GM12878 (cell line): ENCODE data around the gene SPRING1. TPM values are rescaled to one million over a fixed set of nuclear protein-coding genes. Genes with fewer than 3 reads are reported as not detected.
A peak's percentile ranks its signal among the peaks of the same experiment; 100 is the strongest.

Experiments
- ATF2 ChIP-seq: IDR thresholded peaks from 2 replicates; pipeline ENCODE4 v1.6.1; 2012; ENCODE audit warnings: low read length, inconsistent platforms
- EED ChIP-seq: sonication (generic); IDR thresholded peaks from 2 replicates; pipeline ENCODE4 v1.6.1; 2016; ENCODE audit warnings: antibody characterized with exemption, low read depth
- EP300 ChIP-seq, 2 experiments: fragments of 150-350 bp in 1 of 2; IDR thresholded peaks; 2 replicates each; pipeline ENCODE4 v1.6.1; 2011 to 2012; ENCODE audit warnings: low read depth in 2 of 2, low read length in 2 of 2, borderline replicate concordance in 1 of 2, improper control_type of control experiment in 1 of 2, inconsistent platforms in 1 of 2; ENCODE audit not compliant: control insufficient read depth in 1 of 2
- HDAC6 ChIP-seq: fragments of 200-600 bp; sonication (generic); IDR thresholded peaks from one replicate; pipeline ENCODE4 v1.8.0; 2017; ENCODE audit warnings: antibody characterized with exemption; ENCODE audit not compliant: unreplicated experiment
- IKZF1 ChIP-seq: fragments of 450-650 bp; conservative IDR thresholded peaks from 2 replicates; pipeline ENCODE4 v1.6.1; 2017; ENCODE audit warnings: antibody characterized with exemption, mild to moderate bottlenecking
- JUND ChIP-seq: IDR thresholded peaks from 2 replicates; pipeline ENCODE4 v1.6.1; 2012; ENCODE audit warnings: low read depth, mild to moderate bottlenecking, low read length, improper control_type of control experiment, moderate library complexity
- MEF2B ChIP-seq: fragments of 450-650 bp; IDR thresholded peaks from 2 replicates; pipeline ENCODE4 v1.6.1; 2018; ENCODE audit warnings: mild to moderate bottlenecking, moderate library complexity; ENCODE audit not compliant: partially characterized antibody, poor library complexity, severe bottlenecking
- NFYB ChIP-seq: IDR thresholded peaks from 2 replicates; pipeline ENCODE4 v1.6.1; 2011; ENCODE audit warnings: low read depth, mild to moderate bottlenecking, low read length, improper control_type of control experiment, moderate library complexity; ENCODE audit not compliant: insufficient read depth
- NRF1 ChIP-seq: conservative IDR thresholded peaks from 2 replicates; pipeline ENCODE4 v1.6.1; 2011; ENCODE audit warnings: mild to moderate bottlenecking, low read depth, low read length, improper control_type of control experiment
- POLR2AphosphoS5 ChIP-seq: IDR thresholded peaks from 2 replicates; pipeline ENCODE4 v1.6.1; 2011; ENCODE audit warnings: mild to moderate bottlenecking, low read length, inconsistent platforms
- RAD51 ChIP-seq: fragments of 450-650 bp; IDR thresholded peaks from 2 replicates; pipeline ENCODE4 v1.6.1; 2016; ENCODE audit warnings: moderate library complexity, mild to moderate bottlenecking, inconsistent platforms
- RELA ChIP-seq: fragments of 450-650 bp; IDR thresholded peaks from 2 replicates; pipeline ENCODE4 v1.8.0; 2014; ENCODE audit warnings: borderline replicate concordance; ENCODE audit not compliant: partially characterized antibody
- TAF1 ChIP-seq: IDR thresholded peaks from 2 replicates; pipeline ENCODE4 v1.6.1; 2011; ENCODE audit warnings: mild to moderate bottlenecking, low read depth, low read length, borderline replicate concordance
- TARDBP ChIP-seq: IDR thresholded peaks from 2 replicates; pipeline ENCODE4 v1.6.1; 2016; ENCODE audit warnings: borderline replicate concordance
- ZBED1 ChIP-seq: IDR thresholded peaks from 2 replicates; pipeline ENCODE4 v1.6.1; 2016; ENCODE audit warnings: borderline replicate concordance
- ZBTB33 ChIP-seq: fragments of 450-650 bp; IDR thresholded peaks from 2 replicates; pipeline ENCODE4 v1.6.1; 2017; ENCODE audit warnings: mild to moderate bottlenecking
- polyA plus RNA-seq, 11 experiments: library from polyadenylated mRNA; depleted of rRNA in 4 of 11; unstranded in 6 of 11; stranded (reverse) in 5 of 11; fragments of >200 nt; fragmentation: Nextera tagmentation in 4 of 11; fragmentation: Illumina TruSeq in 1 of 11; extraction: Ambion mirVana in 4 of 11; extraction: Trizol in 1 of 11; gene quantifications; 1 replicate in 1 of 11; 2 replicates in 10 of 11; pipeline versions ENCODE4 v1.2.1 to v1.2.3, GENCODE V29; 2011 to 2016; ENCODE audit warnings: inconsistent platforms in 2 of 11, missing spikeins in 2 of 11, low read depth in 1 of 11
- total RNA-seq, 4 experiments: library from RNA; depleted of rRNA in 3 of 4; stranded (reverse); fragments of >200 nt in 3 of 4; fragmentation: Illumina TruSeq in 1 of 4; extraction: Trizol in 1 of 4; gene quantifications; 2 replicates each; pipeline versions ENCODE4 v1.2.1 to v1.2.3, GENCODE V29; 2013 to 2021
- TF ChIP-seq, protein P1 (sequence below): fragments of 450-650 bp; IDR thresholded peaks from 2 replicates; pipeline ENCODE4 v1.6.1; 2016; ENCODE audit warnings: mild to moderate bottlenecking
- TF ChIP-seq, protein P2 (sequence below): fragments of 450-650 bp; formaldehyde crosslinking; IDR thresholded peaks from 2 replicates; pipeline ENCODE4 v1.4.0; 2020; ENCODE audit warnings: mild to moderate bottlenecking, moderate library complexity
- TF ChIP-seq, protein P3 (sequence below): fragments of 450-650 bp; IDR thresholded peaks from 2 replicates; pipeline ENCODE4 v1.6.1; 2017; ENCODE audit warnings: borderline replicate concordance

SPRING1 gene
- total and polyA plus RNA-seq, 10 of the 15 experiments (the other 5 are each of a cell fraction or from before 2014, with no cell fraction given), result 2.5 to 25.7 (median 14.3) TPM

GRCh38 chr12:116737774-116738657 is at the start of gene SPRING1, which contains the start of gene RNFT2 (continued):
- no peak for TF ChIP-seq ZBTB33
- no peak for TF ChIP-seq NRF1
- peak; percentile 79; the same call in 1 of the 2 replicates for TF ChIP-seq TAF1
- TF ChIP-seq EED, result no peak
- TF ChIP-seq ATF2, result no peak
- peak; percentile 87 for TF ChIP-seq IKZF1
- TF ChIP-seq, protein P1, sequence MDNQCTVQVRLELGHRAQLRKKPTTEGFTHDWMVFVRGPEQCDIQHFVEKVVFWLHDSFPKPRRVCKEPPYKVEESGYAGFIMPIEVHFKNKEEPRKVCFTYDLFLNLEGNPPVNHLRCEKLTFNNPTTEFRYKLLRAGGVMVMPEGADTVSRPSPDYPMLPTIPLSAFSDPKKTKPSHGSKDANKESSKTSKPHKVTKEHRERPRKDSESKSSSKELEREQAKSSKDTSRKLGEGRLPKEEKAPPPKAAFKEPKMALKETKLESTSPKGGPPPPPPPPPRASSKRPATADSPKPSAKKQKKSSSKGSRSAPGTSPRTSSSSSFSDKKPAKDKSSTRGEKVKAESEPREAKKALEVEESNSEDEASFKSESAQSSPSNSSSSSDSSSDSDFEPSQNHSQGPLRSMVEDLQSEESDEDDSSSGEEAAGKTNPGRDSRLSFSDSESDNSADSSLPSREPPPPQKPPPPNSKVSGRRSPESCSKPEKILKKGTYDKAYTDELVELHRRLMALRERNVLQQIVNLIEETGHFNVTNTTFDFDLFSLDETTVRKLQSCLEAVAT, result peak; percentile 20; the same call in 1 of the 2 replicates
- TF ChIP-seq, protein P2, sequence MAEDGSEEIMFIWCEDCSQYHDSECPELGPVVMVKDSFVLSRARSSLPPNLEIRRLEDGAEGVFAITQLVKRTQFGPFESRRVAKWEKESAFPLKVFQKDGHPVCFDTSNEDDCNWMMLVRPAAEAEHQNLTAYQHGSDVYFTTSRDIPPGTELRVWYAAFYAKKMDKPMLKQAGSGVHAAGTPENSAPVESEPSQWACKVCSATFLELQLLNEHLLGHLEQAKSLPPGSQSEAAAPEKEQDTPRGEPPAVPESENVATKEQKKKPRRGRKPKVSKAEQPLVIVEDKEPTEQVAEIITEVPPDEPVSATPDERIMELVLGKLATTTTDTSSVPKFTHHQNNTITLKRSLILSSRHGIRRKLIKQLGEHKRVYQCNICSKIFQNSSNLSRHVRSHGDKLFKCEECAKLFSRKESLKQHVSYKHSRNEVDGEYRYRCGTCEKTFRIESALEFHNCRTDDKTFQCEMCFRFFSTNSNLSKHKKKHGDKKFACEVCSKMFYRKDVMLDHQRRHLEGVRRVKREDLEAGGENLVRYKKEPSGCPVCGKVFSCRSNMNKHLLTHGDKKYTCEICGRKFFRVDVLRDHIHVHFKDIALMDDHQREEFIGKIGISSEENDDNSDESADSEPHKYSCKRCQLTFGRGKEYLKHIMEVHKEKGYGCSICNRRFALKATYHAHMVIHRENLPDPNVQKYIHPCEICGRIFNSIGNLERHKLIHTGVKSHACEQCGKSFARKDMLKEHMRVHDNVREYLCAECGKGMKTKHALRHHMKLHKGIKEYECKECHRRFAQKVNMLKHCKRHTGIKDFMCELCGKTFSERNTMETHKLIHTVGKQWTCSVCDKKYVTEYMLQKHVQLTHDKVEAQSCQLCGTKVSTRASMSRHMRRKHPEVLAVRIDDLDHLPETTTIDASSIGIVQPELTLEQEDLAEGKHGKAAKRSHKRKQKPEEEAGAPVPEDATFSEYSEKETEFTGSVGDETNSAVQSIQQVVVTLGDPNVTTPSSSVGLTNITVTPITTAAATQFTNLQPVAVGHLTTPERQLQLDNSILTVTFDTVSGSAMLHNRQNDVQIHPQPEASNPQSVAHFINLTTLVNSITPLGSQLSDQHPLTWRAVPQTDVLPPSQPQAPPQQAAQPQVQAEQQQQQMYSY, result no peak
- peak; percentile 86 for TF ChIP-seq NFYB
- peak; percentile 83; the same call in 1 of the 2 replicates for TF ChIP-seq POLR2AphosphoS5
- peak; percentile 96 for TF ChIP-seq RAD51
- peak; percentile 90 for TF ChIP-seq RELA
- TF ChIP-seq, protein P3, sequence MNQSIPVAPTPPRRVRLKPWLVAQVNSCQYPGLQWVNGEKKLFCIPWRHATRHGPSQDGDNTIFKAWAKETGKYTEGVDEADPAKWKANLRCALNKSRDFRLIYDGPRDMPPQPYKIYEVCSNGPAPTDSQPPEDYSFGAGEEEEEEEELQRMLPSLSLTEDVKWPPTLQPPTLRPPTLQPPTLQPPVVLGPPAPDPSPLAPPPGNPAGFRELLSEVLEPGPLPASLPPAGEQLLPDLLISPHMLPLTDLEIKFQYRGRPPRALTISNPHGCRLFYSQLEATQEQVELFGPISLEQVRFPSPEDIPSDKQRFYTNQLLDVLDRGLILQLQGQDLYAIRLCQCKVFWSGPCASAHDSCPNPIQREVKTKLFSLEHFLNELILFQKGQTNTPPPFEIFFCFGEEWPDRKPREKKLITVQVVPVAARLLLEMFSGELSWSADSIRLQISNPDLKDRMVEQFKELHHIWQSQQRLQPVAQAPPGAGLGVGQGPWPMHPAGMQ, result no peak
- no peak for TF ChIP-seq JUND
- no peak for TF ChIP-seq ZBED1
- TF ChIP-seq TARDBP, result no peak
- peak; percentile 54 for TF ChIP-seq HDAC6
- no peak for TF ChIP-seq MEF2B
- TF ChIP-seq EP300 (IDR thresholded peaks at IDR 0.05; ENCODE audit: borderline replicate concordance in 1 of 2, control insufficient read depth in 1 of 2, low read depth in 2 of 2, low read length in 2 of 2), result no peak
